Measurements from ENCODE around the gene SDHD.
"Not testable (repeated sequence)": the region's sequence is repeated elsewhere in the genome, so short reads cannot be mapped to it uniquely, and the experiment has no call there.

The SDHD gene

DNA sequence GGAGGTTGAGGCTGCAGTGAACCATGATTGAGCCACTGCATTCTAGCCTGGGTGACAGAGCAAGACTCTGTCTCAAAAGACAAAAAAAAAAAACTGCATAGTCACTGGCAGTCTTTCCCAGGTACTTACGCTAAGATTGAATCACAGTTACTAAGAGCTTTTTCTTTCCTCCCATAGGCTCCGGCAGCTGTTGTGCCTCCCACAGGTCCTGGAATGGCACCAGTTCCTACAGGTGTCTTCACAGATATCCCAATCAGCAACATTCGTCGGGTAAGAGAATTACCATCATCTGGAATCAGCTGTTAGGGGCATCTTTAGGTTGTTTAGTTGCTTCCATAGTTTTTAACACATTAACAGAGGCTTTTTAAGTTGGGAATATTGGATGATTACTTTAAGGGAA lies 41.7 kb upstream of the SDHD start:
- no peak for TF ChIP-seq ZC3H10 (CRISPR knock-in tag; IDR thresholded peaks at IDR 0.05)
- TF ChIP-seq, protein P1, sequence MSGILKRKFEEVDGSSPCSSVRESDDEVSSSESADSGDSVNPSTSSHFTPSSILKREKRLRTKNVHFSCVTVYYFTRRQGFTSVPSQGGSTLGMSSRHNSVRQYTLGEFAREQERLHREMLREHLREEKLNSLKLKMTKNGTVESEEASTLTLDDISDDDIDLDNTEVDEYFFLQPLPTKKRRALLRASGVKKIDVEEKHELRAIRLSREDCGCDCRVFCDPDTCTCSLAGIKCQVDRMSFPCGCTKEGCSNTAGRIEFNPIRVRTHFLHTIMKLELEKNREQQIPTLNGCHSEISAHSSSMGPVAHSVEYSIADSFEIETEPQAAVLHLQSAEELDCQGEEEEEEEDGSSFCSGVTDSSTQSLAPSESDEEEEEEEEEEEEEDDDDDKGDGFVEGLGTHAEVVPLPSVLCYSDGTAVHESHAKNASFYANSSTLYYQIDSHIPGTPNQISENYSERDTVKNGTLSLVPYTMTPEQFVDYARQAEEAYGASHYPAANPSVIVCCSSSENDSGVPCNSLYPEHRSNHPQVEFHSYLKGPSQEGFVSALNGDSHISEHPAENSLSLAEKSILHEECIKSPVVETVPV (CRISPR knock-in tag; IDR thresholded peaks at IDR 0.05) = no peak
- no peak for ATAC-seq

DNA sequence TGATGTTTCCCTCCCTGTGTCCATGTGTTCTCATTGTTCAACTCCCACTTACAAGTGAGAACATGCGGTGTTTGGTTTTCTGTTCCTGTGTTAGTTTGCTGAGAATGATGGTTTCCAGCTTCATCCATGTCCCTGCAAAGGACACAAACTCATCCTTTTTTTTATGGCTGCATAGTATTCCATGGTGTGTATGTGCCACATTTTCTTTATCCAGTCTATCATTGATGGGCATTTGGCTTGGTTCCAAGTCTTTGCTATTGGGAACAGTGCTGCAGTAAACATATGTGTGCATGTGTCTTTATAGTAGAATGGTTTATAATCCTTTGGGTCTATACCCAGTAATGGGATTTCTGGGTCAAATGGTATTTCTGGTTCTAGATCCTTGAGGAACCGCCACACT lies 40.0 kb upstream of the SDHD start:
- ATAC-seq = not testable (repeated sequence)

DNA sequence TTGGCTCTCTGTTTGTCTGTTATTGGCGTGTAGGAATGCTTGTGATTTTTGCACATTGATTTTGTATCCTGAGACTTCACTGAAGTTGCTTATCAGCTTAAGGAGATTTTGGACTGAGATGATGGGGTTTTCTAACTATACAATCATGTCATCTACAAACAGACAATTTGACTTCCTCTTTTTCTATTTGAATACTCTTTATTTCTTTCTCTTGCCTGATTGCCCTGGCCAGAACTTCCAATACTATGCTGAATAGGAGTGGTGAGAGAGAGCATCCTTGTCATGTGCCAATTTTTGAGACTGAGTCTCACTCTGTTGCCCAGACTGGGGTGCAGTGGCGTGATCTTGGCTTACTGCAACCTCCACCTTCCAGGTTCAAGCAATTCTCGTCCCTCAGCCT lies 38.4 kb upstream of the SDHD start:
- ATAC-seq = not testable (repeated sequence)

DNA sequence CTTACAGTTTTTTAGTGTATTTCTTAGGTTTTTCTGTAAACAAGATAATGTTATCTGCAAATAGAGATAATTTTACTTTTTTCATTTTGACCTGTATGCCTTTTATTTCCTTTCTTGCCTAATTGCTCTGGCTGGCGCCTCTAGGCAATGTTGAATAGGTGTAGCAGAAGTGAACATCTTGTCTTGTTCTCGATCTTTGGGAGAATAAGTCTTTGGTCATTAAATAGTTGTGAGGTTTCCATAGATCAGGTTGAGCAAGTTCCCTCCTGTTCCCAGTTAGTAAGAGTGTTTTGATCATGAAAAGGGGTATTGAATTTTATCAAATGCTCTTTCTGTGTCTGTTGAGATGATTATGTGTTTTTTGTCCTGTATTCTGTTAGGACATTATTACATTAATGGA lies 36.9 kb upstream of the SDHD start:
- no peak for ATAC-seq
- no peak for TF ChIP-seq TOX (CRISPR knock-in tag; IDR thresholded peaks at IDR 0.05; ENCODE audit: borderline replicate concordance)
- TF ChIP-seq, protein P2, sequence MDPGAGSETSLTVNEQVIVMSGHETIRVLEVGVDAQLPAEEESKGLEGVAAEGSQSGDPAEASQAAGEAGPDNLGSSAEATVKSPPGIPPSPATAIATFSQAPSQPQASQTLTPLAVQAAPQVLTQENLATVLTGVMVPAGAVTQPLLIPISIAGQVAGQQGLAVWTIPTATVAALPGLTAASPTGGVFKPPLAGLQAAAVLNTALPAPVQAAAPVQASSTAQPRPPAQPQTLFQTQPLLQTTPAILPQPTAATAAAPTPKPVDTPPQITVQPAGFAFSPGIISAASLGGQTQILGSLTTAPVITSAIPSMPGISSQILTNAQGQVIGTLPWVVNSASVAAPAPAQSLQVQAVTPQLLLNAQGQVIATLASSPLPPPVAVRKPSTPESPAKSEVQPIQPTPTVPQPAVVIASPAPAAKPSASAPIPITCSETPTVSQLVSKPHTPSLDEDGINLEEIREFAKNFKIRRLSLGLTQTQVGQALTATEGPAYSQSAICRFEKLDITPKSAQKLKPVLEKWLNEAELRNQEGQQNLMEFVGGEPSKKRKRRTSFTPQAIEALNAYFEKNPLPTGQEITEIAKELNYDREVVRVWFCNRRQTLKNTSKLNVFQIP (CRISPR knock-in tag; IDR thresholded peaks at IDR 0.05; ENCODE audit: borderline replicate concordance, low read depth) = no peak
- TF ChIP-seq, protein P3, sequence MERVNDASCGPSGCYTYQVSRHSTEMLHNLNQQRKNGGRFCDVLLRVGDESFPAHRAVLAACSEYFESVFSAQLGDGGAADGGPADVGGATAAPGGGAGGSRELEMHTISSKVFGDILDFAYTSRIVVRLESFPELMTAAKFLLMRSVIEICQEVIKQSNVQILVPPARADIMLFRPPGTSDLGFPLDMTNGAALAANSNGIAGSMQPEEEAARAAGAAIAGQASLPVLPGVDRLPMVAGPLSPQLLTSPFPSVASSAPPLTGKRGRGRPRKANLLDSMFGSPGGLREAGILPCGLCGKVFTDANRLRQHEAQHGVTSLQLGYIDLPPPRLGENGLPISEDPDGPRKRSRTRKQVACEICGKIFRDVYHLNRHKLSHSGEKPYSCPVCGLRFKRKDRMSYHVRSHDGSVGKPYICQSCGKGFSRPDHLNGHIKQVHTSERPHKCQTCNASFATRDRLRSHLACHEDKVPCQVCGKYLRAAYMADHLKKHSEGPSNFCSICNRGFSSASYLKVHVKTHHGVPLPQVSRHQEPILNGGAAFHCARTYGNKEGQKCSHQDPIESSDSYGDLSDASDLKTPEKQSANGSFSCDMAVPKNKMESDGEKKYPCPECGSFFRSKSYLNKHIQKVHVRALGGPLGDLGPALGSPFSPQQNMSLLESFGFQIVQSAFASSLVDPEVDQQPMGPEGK (CRISPR knock-in tag; IDR thresholded peaks at IDR 0.05; ENCODE audit: borderline replicate concordance) = no peak
- no peak for TF ChIP-seq RARB (CRISPR knock-in tag; IDR thresholded peaks at IDR 0.05)
- TF ChIP-seq, protein P4, sequence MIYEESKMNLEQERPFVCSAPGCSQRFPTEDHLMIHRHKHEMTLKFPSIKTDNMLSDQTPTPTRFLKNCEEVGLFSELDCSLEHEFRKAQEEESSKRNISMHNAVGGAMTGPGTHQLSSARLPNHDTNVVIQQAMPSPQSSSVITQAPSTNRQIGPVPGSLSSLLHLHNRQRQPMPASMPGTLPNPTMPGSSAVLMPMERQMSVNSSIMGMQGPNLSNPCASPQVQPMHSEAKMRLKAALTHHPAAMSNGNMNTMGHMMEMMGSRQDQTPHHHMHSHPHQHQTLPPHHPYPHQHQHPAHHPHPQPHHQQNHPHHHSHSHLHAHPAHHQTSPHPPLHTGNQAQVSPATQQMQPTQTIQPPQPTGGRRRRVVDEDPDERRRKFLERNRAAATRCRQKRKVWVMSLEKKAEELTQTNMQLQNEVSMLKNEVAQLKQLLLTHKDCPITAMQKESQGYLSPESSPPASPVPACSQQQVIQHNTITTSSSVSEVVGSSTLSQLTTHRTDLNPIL (CRISPR knock-in tag; IDR thresholded peaks at IDR 0.05; ENCODE audit: low read depth) = no peak
- TF ChIP-seq ZNF70 (CRISPR knock-in tag; IDR thresholded peaks at IDR 0.05) = no peak
- TF ChIP-seq TCF4 (CRISPR knock-in tag; IDR thresholded peaks at IDR 0.05; ENCODE audit: borderline replicate concordance) = no peak
- no peak for TF ChIP-seq ZNF565 (CRISPR knock-in tag; conservative IDR thresholded peaks at IDR 0.05; ENCODE audit: low read depth)
- TF ChIP-seq CSDC2 (CRISPR knock-in tag; IDR thresholded peaks at IDR 0.05) = no peak
- TF ChIP-seq OSR1 (CRISPR knock-in tag; IDR thresholded peaks at IDR 0.05) = no peak

DNA sequence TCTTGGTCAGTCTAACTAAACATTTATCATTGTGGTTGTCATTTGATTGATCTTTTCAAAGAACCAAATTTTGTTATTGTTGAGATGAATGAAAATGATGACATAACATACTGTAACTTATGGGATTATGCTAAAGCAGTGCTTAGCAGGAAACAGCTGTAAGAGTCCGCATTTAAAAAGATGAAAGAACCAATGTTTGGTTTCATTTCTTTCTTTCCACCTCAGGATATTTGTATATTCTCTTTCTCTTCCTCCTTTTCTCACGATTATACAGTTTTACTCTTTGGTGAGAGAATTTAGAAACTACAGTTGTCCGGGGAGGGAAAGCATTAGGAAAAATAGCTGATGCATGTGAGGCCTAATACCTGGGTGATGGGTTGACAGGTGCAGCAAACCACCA lies 36.0 kb upstream of the SDHD start:
- TF ChIP-seq PPARA (CRISPR knock-in tag; IDR thresholded peaks at IDR 0.05; ENCODE audit: borderline replicate concordance) (no peak), ISL1 (CRISPR knock-in tag; IDR thresholded peaks at IDR 0.05) (no peak), ZFP3 (CRISPR knock-in tag; IDR thresholded peaks at IDR 0.05) (no peak), RARB (CRISPR knock-in tag; IDR thresholded peaks at IDR 0.05) (no peak), SNAI2 (CRISPR knock-in tag; IDR thresholded peaks at IDR 0.05) (no peak), ARNTL (CRISPR knock-in tag; IDR thresholded peaks at IDR 0.05; ENCODE audit: borderline replicate concordance, low read depth) (no peak), ZFP30 (CRISPR knock-in tag; IDR thresholded peaks at IDR 0.05) (no peak)
- TF ChIP-seq, protein P1 (CRISPR knock-in tag; IDR thresholded peaks at IDR 0.05) = no peak
- TF ChIP-seq, protein P5, sequence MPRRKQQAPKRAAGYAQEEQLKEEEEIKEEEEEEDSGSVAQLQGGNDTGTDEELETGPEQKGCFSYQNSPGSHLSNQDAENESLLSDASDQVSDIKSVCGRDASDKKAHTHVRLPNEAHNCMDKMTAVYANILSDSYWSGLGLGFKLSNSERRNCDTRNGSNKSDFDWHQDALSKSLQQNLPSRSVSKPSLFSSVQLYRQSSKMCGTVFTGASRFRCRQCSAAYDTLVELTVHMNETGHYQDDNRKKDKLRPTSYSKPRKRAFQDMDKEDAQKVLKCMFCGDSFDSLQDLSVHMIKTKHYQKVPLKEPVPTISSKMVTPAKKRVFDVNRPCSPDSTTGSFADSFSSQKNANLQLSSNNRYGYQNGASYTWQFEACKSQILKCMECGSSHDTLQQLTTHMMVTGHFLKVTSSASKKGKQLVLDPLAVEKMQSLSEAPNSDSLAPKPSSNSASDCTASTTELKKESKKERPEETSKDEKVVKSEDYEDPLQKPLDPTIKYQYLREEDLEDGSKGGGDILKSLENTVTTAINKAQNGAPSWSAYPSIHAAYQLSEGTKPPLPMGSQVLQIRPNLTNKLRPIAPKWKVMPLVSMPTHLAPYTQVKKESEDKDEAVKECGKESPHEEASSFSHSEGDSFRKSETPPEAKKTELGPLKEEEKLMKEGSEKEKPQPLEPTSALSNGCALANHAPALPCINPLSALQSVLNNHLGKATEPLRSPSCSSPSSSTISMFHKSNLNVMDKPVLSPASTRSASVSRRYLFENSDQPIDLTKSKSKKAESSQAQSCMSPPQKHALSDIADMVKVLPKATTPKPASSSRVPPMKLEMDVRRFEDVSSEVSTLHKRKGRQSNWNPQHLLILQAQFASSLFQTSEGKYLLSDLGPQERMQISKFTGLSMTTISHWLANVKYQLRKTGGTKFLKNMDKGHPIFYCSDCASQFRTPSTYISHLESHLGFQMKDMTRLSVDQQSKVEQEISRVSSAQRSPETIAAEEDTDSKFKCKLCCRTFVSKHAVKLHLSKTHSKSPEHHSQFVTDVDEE (CRISPR knock-in tag; IDR thresholded peaks at IDR 0.05) = no peak
- TF ChIP-seq, protein P2 (CRISPR knock-in tag; IDR thresholded peaks at IDR 0.05; ENCODE audit: borderline replicate concordance, low read depth) = no peak
- no peak for ATAC-seq
